Activated CD8-positive, alpha-beta memory T cell treated with anti-CD3 and anti-CD28 coated beads for 1 hour (primary cell): ENCODE data around the gene DCUN1D1.

Source experiments
- DNase-seq, 2 donors: peaks; one replicate each; pipeline ENCODE4 v3.0.0-alpha.2; 2020; ENCODE audit warnings: low read depth in 1 of 2; ENCODE audit errors: extremely low read depth in 1 of 2

Gene DCUN1D1

DNA sequence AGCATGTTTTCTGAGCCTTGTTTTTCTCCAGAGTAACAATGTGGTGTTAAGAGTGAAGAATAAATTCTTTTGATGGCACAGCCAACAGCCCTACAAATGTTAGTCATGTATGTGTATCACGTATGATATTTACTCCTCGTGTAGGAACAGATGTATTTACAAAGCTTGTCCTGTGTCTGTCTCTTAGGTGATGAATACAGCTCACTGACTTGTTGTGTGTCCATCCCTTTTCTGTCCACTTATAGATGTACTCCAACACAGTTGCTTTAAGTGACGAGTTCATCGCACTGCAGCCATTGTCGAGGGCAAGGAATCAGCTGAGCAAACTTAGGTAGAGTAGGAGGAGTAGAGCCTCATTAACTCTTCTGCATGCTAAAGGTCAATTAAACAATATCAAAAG, 78.1 kb downstream of the DCUN1D1 start:
- DNase-seq = no peak

DNA sequence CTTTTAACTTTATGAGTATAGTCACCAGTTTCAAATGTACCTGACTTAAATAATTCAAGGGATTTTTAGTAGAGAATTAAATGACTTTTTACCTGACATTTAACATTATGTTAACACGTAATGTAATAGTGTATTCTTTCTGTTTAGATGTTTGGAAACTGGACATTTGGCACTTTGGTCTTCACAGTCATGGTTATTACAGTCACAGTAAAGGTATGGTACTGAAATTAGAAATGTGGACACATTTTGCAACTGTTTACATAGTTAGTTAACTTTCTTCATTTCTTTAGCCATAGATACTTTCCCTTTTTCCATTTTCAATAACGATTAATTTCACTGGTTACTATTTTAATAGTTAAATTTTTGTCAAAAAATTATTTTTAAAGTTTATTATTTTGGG, 83.8 kb downstream of the DCUN1D1 start:
- no peak for DNase-seq

DNA sequence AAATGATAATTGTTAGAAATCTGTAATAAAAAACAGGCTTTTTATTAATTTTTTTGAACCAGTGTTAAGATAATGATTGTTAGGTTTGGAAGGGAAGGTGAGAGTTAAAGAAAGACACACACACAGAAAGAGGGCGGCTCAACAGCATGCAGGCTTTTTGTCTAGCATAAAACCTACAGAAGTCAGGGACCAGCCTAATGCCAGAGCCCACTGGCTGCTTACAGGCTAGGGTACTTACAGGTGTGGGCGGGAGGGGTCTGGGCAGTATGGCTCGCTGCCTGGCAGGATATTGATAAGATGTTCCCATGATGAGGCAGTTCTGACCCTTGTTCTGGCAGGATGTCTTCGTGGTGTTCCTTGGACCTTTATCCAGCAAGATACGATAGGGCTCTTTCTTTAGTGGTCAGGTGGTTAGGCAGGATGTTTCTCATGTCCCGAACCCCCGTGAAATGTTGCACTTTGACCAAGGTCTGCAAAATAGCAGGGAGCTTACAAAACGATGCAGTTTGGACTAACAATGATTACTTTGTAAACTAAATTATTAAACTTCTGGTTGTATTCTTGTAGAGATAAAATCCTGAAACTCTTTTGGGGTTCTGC, 84.7 kb downstream of the DCUN1D1 start:
- DNase-seq = no peak

DNA sequence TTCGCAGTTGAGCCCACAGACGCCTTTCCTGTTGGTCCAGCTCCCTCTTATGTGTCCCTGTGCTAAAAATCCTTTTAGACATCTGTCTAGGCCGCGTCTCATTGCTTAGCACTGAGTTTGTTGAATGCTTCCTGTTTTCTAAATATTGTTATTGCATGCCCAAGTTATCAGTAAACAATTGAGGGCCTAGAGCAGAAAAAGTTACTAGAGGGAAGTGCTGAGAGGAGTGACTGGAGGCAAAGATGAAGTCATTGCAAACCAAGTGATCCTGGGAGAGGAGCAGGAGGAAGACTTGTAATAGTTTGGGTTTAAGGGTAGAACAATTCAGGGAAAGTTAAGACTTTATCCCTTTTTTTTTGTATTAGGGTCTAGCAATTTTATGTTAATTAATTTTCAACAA, 88.1 kb downstream of the DCUN1D1 start:
- DNase-seq = no peak

DNA sequence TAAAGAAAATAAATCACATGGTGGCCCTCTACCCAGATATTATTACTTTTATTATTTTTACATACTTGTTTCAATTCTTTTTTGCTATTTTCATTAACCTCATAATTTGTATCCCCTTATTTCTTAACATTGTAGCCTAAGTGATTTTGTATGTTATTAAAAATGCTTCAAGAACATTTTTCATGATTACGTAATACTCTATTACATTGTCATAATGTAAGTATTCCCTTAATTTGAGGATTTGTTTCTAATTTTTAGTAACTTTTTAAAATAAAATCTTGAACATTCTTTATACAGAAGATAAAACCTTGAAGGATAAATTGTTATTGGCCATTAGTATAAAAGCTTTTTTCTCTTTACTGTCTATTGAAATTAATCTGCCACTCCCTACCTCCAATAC, 89.0 kb downstream of the DCUN1D1 start:
- DNase-seq = no peak

DNA sequence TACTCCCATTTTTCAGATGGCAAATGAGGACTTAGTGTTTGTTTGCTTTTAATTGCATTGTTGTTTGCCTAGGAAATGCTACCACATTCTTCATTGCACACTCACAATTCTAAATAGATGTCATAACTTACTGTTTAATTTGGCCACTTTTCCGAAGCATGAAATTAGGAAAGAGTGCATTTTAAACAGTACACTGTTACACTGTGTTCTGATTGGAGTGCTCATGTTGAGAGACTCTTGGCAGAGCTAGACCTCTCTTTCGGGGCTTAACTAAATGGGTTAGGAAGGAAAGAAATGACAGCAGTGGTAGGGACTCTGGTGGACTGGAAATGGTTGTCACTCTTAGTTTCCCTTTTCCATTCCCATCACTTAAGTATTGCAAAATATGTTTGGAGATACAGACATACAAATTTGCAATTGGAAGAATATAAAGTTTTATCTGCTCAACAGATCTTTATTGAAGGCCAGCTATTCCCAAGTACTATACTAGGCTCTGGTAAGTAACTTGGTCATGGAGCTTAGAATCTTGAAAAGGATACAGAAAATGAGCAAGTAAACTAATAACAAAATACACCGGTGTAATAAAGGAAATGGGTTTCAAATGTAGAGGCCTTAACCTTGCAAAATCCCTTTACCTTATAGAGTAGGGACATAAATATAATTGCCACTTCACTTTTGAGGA, 90.2 kb downstream of the DCUN1D1 start:
- no peak for DNase-seq
